GM19467 (cell line): Measurements from ENCODE around the gene RNU11.
"Not testable (repeated sequence)": the region's sequence is repeated elsewhere in the genome, so short reads cannot be mapped to it uniquely, and the experiment has no call there.

ENCODE experiments used
- ATAC-seq: cut with Tn5 transposase; IDR thresholded peaks from one replicate; pipeline ENCODE4 v1.9.1; 2021; ENCODE audit warnings: mild to moderate bottlenecking, moderate library complexity; ENCODE audit not compliant: unreplicated experiment

The RNU11 gene

DNA sequence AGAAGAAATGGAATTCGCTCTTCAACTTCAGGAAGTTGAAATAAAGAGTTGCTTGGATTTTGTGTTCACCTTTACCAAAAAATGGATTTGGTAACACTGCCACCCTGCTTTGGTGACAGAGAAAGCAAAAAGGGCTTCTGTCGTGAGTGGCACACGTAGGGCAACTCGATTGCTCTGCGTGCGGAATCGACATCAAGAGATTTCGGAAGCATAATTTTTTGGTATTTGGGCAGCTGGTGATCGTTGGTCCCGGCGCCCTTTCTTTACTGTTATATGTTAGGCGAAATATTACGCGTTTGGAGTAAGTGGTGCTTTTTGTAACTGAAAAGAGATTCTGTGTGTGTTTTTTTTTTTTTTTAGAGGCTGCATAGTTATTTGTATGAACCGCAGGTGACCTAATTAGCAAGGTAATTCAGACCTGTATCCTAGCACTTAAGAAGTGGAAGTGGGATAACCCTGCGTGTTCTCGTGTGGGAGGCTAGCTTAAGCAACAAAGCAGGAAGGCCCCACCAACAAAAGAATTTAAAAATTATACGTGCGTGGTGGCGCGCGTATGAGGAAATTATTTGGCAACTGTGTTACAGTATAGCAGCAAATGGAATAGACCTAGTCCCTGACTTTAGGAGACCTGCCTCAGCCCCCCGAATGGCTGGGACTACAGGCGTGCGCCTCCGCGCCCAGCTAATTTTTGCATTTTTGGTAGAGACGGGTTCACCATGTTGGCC lies at the start of gene RNU11:
Gene RNU11 (plus strand): TSS at position 127 of the 725 bp plus-strand sequence.
- ATAC-seq = peak; percentile 54

DNA sequence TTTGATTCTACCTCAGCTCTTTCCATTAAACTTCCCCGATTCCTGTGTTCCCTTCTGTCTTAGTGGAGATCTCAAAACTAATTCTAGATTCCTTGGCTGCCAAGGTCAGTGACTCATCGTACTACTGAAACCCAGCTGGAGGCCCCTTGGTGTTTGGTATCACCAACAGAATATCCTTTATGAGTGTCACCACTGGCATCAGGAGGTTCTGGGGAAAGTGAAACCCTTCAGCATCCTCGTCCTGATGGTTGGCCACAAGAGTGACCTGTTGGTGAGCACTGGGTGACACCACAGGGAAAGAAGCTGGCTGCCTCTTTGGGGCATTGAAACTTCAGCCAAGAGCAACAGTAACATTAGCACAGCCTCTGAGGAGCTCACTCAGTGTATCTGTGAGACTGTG lies 46.7 kb upstream of the RNU11 start:
- ATAC-seq = no peak

DNA sequence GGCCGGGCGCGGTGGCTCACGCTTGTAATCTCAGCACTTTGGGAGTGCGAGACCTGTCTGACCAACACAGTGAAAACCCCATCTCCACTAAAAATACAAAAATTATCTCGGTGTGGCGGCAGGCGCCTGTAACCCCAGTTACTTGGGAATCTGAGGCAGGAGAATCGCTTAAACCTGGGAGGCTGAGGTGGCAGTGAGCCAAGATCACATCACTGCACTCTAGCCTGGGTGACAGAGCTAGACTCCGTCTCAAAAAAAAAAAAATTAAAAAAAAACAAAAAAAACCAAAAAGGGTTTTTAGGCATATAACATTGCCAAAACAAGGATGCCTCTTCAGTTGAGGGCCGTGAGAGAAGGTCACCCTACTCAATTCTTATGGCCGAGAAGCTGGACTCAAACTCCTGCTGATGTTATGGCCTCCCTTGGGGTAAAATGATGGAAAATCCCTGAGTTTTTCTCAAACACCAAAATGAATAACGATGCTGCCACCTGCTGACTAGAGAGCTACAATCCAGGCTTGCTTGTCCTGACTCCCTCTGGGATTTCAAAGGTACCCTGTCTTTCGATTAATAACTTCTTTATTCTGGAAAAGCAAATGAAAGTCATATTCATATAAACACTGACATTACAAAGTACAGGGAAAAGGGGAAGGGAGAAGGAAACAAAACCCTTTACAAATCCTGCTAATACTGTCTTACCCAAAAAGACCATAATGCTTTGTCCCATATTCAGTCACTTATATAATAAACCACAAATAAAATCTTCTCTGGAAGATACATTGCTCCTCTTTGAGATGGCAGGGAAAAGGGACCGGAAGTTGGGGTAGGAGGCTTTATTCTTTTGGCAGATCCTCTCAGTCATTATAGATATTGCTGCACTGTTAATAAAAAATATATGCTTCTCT lies 45.6 kb upstream of the RNU11 start:
- ATAC-seq = no peak

- ATAC-seq = no peak
These were observed 44.0 kb upstream of the RNU11 start for GRCh38 chr1:28604411-28604810.

DNA sequence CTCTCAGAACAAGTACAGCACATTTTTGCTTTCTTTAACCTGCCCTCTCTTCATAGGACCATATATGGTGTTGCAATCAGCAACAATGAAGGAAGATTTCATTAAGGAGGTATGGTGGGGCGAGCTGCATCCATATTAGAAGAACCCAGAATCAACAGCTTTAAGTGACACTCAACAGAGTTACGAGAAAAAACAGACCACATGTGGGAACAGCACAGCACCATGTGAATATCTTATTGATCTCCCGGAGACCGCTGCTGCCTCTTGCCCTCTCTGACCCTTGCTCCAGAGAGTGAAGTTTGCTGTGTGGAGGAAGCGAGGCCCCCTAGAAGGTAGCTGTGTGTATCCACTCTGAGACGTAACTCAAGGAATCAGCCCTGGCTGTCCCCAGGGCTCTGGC lies 43.4 kb upstream of the RNU11 start:
- ATAC-seq = no peak

GRCh38 chr1:28606771-28607170 lies 41.6 kb upstream of the RNU11 start:
- no peak for ATAC-seq

DNA sequence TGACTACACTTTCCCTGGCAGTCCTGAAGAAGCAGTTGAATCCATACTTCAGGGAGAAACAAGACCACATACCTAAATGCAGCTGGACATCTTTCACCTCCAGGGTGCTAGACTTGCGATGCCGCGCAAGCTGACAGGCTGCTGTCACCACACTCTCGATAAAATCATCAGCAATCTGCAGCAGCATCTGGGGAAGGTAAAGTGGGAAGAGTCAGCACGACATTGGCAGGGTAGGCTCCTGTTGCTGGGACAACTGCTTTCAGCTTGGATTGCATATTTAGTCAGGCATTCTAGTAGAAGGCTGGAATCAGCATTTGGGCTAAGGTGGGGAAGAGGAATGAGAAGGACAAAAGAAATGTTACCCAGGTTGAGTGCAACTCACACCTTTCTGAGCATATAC lies 35.2 kb upstream of the RNU11 start:
- ATAC-seq = no peak

- no peak for ATAC-seq
These were observed 16.7 kb upstream of the RNU11 start for GRCh38 chr1:28631713-28632112.

DNA sequence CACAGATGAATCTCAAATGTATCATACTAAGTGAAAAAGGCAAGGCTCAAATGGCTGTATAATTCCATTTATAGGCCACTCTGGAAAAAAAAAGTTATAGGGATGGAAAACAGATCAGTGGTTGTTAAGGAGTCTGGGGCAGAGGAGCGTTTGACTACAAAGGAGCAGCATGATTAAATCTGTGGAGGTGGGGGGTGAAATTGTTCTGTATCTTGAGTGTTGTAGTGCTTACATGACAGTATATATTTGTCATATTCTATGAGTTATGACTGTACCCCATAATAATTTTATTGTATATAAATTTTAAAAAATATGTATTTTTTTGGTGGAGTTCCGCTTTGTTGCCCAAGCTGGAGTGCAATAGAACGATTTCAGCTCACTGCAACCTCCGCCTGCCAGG lies 15.8 kb upstream of the RNU11 start:
- ATAC-seq = no peak

DNA sequence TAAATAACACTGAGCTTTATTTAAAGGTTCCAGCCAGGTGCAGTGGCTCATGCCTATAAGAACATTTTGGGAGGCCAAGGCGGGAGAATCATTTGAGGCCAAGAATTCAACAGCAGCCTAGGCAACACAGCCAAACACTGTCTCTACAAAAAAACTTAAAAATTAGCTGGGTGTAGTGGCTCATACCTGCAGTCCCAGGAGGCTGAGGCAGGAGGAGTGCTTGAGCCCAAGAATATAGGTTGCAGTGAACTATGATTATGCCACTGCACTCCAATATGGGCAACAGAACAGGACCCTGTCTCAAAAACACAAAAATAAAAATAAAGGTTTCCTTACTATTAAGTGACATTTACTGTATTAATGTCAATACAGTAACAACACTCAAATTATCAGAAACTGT lies 7.6 kb upstream of the RNU11 start:
- no peak for ATAC-seq

GRCh38 chr1:28642056-28642846 lies 6.1 kb upstream of the RNU11 start:
- ATAC-seq = peak; percentile 11

DNA sequence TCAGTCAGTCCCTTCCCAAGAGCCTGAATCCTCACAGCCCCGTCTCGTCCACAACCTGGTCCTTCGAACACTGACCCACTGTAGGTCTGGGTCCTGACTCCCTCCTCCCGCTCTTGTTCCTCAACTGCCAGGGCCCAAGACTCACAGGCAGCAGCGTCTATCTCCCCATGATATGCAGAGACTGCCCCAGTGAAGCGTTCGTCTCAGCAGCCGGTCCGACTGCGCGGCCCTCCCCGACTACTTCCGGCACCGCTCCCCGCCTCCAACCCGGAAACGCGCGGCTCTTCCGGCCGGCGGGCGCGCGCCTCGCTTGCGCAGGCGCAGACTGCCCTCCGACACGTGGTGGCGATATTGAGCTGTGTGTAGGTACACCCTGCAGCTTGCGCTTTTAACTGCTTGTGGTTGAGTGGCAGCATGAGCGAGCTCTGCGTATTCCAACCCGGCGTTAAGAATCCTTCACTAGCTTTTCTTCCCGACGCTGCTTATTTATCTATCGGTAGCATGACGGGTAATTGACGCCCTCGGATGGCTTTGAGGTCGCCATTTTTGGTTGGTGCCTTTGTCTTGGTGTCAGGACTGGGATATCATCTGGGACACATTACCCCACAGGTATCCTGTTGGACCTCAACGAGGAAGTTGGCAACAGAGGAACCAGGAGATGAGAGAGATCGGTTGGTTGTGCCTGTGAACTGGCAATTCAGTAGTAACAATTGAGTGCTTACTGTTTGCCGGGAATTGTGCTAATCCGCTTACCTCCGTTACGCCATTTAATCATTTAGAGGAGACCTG lies 5.4 kb upstream of the RNU11 start, which contains the start of gene TAF12:
Gene TAF12 (minus strand): TSS at position 221 of the 789 bp plus-strand sequence. CDS start 20,986 bp downstream, outside the sequence.
- ATAC-seq = peak; percentile 76

GRCh38 chr1:28644494-28644893 lies 3.9 kb upstream of the RNU11 start:
- no peak for ATAC-seq

- ATAC-seq = not testable (repeated sequence)
These were observed 3.0 kb upstream of the RNU11 start for GRCh38 chr1:28645406-28645805.

DNA sequence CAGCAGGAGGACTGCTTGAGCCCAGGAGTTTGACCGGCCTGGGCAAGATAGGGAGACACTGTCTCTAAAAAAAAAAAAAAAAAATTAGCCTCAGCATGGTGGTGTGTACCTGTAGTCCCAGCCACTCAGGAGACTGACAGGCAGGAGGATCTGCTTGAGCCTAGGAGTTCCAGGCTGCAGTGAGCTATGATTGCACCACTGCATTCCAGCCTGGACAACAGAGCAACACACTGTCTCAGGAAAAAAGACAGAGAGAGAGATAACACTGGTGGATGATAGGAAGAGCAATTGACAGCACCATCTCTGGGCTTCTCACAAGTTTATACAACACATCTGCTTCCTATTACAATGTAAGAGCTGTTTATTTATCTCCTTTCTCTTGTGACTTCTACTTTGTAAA lies 2.4 kb upstream of the RNU11 start:
- no peak for ATAC-seq

DNA sequence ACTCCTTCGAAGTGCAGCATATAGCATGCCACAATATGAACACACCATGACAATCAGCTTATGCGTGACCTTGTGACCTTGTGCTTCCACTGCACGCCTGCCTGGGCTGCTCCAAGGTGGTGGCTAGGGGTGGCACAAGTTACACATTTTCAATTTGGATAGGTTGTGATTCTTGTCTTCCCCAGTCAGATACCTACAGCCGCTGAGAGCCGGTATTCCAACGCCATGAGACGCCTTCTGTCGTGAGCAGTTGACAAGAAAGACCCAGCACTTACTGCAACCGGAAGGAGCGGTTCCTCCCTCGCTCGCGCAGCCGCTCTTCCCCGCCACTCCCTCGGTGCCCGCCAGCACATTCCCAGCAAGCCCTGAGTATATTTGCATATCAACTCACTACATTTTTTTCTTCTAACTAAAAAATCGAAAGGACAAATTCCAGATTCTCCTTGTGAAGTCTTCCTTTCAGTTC lies 359 bp upstream of the RNU11 start:
- ATAC-seq = peak; percentile 61

- not testable (repeated sequence) for ATAC-seq
These were observed 4.7 kb downstream of the RNU11 start for GRCh38 chr1:28653063-28653462.

- not testable (repeated sequence) for ATAC-seq
These were observed 5.5 kb downstream of the RNU11 start for GRCh38 chr1:28653870-28654269.

DNA sequence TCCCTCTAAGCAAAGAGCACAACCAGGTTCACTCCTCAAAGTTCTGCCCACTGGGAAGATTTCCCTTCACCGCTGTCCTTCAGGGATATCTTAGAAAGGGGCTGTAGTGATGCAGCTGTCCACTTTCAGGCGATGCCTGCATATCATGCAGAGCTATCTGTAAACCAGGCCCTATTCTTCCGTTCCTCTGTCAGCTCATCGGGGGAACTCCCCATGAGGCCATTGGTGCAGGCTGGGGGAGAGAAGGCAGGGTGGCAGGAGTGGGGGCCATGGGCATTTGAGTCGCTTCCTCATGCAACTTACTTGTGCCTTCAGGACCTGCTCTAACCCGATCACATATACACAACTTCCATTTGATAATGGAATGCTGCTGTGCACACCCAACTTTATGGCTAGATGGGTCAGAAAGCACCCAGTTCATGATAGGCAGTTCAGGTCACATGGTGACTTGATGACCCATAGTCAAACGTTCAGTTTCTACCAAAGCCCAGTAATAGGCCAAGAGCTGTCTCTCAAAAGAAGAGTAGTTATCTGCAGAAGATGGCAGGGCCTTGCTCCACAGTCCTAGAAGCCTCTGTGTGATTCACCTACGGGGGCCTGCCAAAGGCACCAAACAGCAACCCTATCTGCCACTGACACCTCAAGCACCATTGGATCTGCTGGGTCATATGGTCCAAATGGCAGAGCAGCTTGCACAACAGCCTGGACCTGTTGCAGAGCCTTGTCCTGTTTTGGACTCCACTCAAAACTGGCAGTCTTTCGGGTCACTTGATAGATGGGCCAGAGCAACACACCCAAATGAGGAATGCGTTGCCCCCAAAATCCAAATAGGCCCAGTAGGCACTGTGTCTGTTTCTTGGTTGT lies 7.3 kb downstream of the RNU11 start:
- not testable (repeated sequence) for ATAC-seq
